GM13976 (cell line): Measurements from ENCODE around the gene GALNT13.

Source experiments
- DNase-seq: peaks from one replicate; pipeline ENCODE4 v3.0.0; 2012; ENCODE audit warnings: low spot score
- in situ Hi-C: fragments of 300-500 bp; cut with MboI; formaldehyde crosslinking; loops from one replicate; pipeline ENCODE4 v1.12.0; 2022; ENCODE audit warnings: low sequenced_read_pairs, mixed read lengths, inconsistent platforms; ENCODE audit not compliant: unreplicated experiment
- TF ChIP-seq, protein P1 (sequence below): IDR thresholded peaks from 2 replicates; pipeline ENCODE4 v1.5.1; 2012; ENCODE audit warnings: borderline replicate concordance, mild to moderate bottlenecking; ENCODE audit not compliant: insufficient read depth; ENCODE audit errors: extremely low read depth, missing control alignments, control extremely low read depth

Gene GALNT13

DNA sequence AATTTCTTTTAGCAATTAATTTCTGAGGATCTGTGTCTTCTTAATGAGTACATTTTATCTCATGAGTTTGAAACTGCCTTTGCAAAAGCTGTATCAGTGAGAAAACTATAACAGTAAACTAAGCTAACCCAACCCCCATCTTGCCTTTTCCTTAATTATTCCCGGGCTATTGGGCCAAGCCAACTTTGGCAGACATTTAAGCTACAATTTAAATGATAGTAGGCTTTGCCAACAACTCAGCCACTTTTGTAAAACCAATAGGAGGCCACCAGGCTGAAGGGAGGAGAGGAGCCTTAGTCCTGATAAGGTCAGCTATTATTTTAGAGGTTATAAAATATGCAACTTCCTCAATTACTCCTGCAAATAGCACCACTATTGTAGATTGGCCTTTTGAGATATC is 608.8 kb downstream of the GALNT13 start:
- in situ Hi-C loops: no loop called here
- TF ChIP-seq, protein P1, sequence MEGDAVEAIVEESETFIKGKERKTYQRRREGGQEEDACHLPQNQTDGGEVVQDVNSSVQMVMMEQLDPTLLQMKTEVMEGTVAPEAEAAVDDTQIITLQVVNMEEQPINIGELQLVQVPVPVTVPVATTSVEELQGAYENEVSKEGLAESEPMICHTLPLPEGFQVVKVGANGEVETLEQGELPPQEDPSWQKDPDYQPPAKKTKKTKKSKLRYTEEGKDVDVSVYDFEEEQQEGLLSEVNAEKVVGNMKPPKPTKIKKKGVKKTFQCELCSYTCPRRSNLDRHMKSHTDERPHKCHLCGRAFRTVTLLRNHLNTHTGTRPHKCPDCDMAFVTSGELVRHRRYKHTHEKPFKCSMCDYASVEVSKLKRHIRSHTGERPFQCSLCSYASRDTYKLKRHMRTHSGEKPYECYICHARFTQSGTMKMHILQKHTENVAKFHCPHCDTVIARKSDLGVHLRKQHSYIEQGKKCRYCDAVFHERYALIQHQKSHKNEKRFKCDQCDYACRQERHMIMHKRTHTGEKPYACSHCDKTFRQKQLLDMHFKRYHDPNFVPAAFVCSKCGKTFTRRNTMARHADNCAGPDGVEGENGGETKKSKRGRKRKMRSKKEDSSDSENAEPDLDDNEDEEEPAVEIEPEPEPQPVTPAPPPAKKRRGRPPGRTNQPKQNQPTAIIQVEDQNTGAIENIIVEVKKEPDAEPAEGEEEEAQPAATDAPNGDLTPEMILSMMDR: no peak
- DNase-seq: no peak

DNA sequence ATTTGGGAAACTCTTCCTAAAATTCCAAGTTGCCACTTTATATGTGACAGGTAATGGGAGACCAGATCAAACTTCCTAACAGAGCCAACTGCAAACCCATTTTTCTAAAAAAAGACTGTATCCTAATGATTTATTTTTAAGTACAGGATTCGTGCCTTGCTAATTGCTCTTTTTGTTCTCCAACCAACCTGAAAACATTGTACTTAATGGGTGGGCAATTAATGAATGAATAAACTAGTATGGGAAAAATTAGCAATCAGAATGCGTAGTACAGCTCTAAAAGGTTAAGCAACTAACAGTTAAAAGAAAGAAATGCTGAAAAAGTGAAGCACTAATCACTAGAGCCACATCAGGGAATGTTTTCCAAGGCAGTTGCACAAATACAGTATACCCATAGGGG is 609.6 kb downstream of the GALNT13 start:
- in situ Hi-C loops: no loop called here
- TF ChIP-seq, protein P1: no peak
- DNase-seq: no peak

DNA sequence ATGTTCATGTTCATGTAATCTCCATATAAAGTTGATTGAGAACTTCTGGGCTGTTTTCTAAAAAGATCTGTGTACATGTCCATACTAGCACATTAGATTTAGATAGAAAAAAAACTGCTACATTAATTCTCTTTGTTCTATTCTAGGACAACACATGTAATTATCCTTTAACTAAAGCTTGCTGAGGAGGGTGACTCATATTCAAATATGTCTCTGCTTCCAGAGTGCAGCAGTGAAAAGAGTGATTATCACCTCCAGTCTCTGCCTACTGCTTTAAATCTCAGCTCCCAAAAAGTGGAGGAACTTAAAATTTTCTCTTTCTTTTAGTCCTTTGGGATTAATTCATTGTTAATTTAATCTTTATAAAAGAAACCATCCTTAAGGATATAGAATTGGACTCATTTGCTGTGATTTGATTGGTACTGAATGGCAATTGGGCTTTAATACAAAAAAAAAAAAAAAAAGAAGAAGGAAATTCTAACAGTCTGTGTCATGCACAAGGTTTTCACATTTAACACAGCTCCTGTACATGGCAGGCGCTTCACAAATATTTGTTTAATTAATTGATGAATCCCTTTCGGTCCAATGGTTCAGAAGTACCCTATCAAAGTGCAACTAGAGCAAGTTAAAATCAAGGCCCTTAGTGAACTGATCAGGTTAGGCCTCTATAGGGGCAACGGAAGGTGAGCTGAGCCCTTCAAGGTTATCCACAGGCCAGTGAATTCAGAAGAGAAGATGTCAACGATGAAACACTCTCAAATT is 612.8 kb downstream of the GALNT13 start:
- DNase-seq: no peak
- TF ChIP-seq, protein P1: no peak
- in situ Hi-C loops: no loop called here

DNA sequence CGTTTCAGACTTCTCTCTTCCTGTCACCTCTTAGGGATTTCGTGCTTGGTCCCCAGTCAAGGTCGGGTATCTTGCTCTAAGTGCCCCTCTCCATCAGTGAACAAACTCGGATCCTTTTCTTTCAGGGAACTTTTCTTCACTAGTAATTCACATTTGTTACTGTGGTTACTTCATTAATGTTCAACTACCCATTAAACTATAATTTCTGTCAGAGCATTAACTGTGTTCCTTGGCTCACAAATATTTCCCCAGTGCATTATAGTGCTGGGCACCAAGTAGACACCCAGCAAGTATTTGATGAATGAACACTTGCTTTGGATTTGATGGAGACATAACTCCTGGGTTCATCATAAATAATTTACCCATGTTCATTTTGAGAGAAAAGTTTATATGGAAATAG is 617.1 kb downstream of the GALNT13 start:
- TF ChIP-seq, protein P1: no peak
- in situ Hi-C loops: no loop called here
- no peak for DNase-seq

DNA sequence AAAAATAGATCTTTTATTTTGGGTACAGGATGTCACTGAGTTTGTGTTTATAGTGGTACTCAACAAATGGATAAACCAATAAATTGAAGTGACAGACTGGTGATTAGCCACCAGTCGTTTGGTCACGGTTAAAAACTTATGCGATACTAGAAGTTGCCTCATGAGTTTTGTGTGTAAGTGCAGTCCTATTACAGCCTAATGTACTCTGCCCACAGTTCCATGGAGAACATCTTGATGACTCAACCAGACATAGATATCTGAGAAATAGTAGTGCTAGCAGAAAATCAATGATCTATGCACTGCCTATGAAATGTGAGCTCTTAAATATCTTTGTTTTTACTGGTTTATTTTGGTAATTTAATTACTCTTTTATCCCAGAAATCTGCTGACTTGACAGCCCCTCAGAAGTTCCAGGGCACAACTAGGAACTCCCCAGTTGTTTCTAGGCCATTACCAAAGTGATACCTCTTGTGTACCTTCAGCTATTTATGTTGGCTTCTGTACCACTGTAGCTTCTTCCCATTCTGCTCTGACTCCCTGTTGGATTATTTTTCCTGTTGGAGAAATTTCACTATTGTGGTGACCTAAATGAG is 617.6 kb downstream of the GALNT13 start:
- DNase-seq: no peak
- in situ Hi-C loops: no loop called here
- TF ChIP-seq, protein P1: no peak

DNA sequence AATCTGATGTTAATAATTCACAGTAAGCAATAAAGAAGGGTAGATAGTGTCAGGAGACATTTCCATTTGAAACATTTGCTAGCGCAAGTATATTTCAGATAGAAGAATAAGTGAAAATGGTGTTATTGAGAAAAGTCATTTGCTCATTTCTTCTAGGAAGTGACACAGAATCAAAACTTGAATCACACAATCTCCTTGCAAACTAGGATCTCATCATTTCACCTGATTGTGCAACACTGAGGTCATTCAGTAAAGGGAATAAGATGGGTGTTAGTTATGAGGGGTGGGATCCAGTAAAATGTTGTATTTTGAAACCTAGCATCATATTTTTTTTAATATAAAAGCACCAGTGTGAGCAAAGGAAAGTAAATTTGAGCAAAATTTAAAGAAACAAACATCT is 618.8 kb downstream of the GALNT13 start:
- DNase-seq: no peak
- TF ChIP-seq, protein P1: no peak
- in situ Hi-C loops: no loop called here
